Ureter (tissue), 1 donor: Measurements from ENCODE around the gene NNT. TPM values are rescaled to one million over a fixed set of nuclear protein-coding genes. Genes with fewer than 3 reads are reported as not detected.
"Not testable (repeated sequence)": the region's sequence is repeated elsewhere in the genome, so short reads cannot be mapped to it uniquely, and the experiment has no call there.

ENCODE experiments used
- DNase-seq: peaks from one replicate; pipeline ENCODE4 v3.0.0-alpha.2; 2020; ENCODE audit warnings: low spot score
- total RNA-seq: library from RNA; stranded (reverse); gene quantifications from one replicate; pipeline ENCODE4 v1.2.4, GENCODE V29; 2023
- donor health status: DM: yes; HTN: yes; CAD: no.

NNT gene
- total RNA-seq, 1 donor from 2014 or later = 71.1 TPM

DNA sequence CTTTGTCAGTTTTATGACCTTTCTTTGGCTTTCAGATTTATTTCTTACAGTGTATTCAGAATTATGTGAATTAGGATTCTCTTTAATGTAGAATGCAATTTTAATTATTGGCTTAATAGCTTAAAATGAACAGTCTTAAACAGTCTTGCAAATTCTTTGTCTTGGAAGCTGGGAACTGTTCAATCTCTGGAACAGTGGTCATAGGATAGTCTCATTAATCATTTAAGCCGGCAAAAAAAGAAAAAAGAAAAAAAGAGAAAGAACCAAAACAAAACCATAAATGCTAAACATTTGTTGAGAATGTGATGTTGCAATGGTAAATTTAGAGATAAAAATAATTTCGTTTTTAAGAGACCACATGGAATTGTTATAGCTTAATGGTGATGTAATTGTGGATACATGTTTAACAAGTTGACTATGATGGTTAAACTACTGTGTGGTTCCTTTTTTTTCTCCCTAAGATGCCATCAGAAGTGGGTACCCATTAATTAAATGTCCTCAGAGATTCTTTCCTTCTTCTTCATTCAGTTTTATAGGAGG is 61.6 kb downstream of the NNT start:
- no peak for DNase-seq

- DNase-seq = not testable (repeated sequence)
Observed at GRCh38 chr5:43665749-43666148, 62.8 kb downstream of the NNT start.

DNA sequence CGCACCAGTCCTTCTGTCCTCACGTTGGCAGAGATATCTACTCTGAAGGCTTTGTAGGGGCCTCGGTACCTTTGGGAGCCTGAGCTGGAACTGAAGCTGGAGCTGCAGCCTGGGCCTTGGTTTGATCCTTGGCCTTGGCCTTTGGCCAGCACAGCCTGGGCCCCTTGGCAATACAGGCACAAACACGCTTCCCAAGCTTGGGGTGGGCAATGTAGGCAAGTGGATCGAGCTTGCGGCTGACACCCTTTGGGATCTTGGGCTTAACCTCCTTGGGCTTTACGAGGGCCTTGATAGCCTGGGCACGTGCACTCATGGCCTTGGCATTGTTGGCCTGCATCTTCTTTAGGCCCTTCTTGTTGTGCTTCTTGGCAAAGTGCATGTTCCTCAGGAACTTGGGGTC is 63.7 kb downstream of the NNT start:
- DNase-seq = not testable (repeated sequence)

GRCh38 chr5:43667379-43667778 is 64.4 kb downstream of the NNT start:
- DNase-seq = not testable (repeated sequence)

- DNase-seq = no peak
Observed at GRCh38 chr5:43674536-43674935, 71.6 kb downstream of the NNT start.

- no peak for DNase-seq
Observed at GRCh38 chr5:43675357-43675756, 72.4 kb downstream of the NNT start.

DNA sequence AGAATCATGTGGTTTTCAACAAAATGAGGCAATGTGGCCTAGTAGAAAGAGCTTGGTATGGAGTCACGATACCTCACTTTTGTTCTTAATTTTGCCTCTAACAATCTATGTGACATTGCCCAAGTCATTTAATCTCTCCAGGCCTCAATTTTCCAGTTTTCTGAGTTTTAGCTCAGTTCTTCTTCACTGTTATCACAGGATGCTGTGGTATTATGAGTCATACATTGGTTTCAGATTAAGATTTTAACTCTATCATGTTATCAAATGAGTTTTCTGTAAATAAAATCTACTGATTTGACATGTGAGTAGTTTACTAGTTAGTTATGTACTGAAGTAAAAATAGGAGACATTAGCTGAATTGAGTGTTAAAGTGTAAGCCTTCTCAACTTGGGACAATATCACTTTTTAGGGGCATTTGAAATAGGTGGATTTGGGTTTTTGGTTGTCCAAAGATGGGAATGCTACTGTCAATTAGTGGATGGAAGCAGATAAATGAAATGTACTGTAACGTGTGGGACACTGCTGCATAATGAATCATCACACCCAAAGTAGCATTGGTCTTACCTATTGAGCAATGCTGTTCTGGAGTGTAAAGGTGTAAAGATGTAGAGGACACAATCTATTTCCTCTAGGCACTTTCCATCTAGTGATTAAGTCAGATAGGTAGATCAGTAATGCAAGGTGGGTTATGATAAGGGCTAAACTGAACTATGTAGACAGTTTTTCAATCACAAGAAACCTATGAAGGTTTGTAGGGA is 73.3 kb downstream of the NNT start:
- no peak for DNase-seq

- no peak for DNase-seq
Observed at GRCh38 chr5:43677253-43677652, 74.3 kb downstream of the NNT start.

DNA sequence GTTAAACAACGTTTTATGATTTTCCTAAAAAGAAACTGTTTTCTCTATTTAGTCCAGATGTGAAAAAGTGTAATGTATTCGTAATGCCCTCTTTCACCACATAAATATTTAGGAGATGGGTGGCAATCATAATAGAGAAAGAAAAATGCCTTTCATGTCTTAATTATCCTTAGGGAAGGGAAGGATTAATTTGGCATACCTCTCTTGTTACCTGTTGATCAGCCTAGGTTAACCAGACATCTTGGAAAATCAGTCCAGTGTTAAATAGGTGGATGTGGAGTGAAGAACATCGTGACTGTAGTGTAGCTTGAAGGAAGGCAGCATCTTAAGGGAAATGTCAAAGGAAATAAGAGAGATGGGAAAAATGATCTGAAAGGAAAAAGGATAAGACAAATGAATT is 76.2 kb downstream of the NNT start:
- no peak for DNase-seq

- DNase-seq = no peak
Observed at GRCh38 chr5:43680286-43680685, 77.3 kb downstream of the NNT start.

- no peak for DNase-seq
Observed at GRCh38 chr5:43683884-43684471, 81.0 kb downstream of the NNT start.

DNA sequence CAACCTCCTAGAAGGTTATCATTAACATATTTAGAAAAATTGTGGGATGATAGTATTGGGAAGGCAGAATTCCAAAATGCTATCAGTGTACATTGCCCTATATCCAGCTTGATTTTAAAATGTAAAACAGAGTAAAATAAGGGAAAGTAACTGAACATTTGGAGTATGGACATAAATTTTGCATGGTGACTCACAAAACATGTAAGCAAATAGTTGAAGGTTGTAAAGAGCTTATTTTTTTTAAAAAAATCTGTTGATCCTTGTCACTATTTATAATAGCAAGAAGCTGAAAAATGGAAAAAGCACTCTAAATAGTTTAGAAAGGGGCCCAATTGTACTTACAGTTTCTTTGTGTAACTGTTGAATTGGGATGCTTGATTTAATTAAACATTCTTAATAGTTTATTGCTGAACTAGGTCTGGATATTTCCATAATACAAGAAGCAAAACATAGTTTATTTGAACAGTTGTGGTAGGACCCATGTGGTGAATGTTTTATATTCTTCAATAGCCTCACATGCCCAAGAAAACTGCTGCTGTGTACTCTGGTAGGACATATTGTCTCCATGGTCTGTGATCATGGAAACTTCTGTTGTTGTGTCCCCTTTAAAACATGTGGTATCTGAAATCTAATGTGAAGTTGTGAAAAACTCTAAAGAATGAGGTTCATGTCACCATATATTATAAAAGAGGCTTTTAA is 82.4 kb downstream of the NNT start:
- no peak for DNase-seq

DNA sequence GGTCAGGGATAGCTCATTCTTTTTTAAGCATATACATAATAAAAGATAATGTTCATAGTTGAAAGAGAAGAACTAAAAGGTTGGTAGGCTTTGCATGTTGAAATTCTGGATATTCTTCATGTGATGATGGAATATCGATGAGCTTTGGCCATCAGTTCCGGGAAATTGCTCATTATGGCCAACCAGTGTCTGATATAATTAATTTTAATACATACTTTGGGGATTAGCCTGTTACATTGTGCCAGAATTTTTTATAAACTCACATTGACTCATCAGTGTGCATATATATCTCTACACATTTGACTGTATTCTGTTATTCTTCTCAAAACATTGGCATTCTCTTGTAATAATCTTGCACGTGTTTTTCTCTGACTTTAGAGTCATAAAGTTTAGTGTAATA is 84.3 kb downstream of the NNT start:
- DNase-seq = no peak

DNA sequence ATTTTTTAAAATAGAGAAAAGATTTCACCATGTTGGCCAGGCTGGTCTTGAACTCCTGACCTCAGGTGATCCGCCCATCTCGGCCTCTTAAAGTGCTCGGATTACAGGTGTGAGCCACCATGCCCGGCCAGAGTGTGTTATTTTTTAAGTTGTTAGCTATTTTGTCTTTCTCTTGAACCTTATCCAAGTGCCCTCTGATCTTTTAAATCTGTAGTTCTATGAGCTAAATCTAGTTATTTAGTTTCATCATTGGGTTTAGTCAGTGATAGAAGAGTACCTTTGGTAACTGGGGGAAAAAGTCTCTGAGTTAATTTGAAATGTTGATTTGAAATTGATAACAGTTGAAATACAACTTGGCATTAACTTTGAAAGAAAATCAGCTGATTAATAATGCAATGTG is 88.3 kb downstream of the NNT start:
- no peak for DNase-seq

DNA sequence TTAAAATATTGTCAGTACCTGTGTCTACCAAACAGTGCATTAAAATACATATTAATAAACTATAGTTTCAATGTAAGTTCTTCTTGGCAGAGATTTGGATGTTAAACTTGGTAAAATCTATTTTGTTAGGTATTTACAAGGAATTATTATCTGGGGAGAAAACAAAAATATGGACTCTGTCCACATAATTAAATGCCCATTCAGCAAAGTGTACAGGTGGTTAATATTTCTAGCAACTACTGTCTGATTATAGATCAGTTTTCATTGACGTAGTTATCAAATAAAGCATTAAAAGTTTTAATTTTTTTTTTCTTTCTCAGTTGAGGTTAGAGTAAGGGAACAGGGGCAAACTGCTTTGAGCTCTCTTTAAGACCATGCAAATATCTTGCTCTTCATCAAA is 88.9 kb downstream of the NNT start:
- DNase-seq = no peak

DNA sequence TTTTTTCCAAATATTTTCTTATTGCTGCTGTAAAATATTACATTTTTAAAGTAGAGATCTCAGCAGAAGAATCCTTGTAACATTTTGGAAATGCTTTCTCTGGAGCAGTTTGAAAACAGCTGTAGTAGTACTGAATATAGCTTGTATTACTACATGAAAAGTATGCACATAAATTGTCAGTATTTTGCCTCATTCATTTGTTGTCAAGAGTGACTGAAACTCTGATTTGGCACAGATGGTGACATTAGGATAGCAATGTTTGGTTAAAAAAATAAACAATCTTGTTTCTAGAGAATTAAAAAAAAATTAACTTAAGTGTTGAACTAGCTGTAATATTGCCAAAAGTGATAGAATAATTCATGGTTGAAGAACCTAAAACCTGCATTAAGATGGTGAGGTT is 90.4 kb downstream of the NNT start:
- DNase-seq = no peak

DNA sequence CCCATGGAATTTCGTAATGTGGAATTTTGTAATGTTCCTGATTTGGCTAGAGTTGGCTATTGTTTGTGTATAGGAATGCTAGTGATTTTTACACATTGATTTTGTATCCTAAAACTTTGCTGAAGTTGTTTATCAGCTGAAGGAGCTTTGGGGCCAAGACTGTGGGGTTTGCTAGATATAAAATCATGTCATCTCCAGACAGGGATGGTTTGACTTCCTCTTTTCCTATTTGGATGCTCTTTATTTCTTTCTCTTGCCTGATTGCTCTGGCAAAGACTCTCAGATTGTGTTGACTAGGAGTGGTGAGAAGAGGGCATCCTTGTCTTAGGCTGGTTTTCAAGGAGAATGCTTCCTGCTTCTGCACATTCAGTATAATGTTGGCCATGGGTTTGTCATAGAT is 91.0 kb downstream of the NNT start:
- no peak for DNase-seq

GRCh38 chr5:43696444-43696843 is 93.5 kb downstream of the NNT start:
- not testable (repeated sequence) for DNase-seq

GRCh38 chr5:43699910-43700309 is 96.9 kb downstream of the NNT start:
- no peak for DNase-seq

DNA sequence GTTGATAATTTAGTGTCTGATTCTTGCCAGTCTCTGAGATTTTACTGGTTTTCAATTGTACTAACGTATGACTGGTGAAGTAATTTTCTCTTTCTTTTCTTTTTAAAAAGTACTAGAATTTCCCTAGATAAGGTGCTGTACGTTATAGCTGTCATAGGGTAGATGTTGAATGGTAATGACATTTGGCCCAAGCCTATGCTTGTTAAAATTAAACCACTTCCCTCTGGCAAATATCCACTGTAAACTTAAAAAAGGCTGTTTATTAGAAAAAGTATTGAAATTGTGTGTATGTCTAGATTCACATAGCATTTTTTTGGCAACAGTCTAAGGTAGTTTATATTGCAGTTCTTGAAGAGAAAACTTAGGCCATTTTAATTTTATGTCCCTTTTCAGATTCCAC is 97.6 kb downstream of the NNT start:
- DNase-seq = no peak

GRCh38 chr5:43701227-43701626 is 98.2 kb downstream of the NNT start:
- no peak for DNase-seq

DNA sequence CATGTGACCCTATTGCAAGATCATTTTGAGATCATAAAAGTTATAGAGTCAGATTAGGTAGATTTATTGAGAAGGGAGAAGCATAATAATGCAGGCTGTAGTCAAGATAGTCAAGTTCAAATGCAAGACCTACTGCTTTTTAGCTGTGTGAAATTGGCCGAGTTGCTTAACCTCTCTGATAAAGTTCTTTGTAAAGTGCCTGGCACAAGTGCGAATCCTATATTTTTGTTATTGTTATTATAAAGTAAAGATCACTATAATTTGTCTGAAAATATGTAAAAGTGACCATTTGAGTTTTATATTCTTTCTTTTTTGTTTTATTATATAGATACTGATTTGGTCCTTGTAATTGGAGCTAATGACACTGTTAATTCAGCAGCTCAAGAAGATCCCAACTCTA is 99.3 kb downstream of the NNT start:
- DNase-seq = no peak

GRCh38 chr5:43702815-43703214 is 99.8 kb downstream of the NNT start:
- DNase-seq = no peak
